Fibroblast of upper back skin (primary cell): ENCODE results near the gene SH2D3A.
A peak's percentile ranks its signal among the peaks of the same experiment; 100 is the strongest.
"Not testable (repeated sequence)": the region's sequence is repeated elsewhere in the genome, so short reads cannot be mapped to it uniquely, and the experiment has no call there.

Experiments used
- DNase-seq: peaks from one replicate; pipeline ENCODE4 v3.0.0-alpha.2; 2013

Gene SH2D3A

DNA sequence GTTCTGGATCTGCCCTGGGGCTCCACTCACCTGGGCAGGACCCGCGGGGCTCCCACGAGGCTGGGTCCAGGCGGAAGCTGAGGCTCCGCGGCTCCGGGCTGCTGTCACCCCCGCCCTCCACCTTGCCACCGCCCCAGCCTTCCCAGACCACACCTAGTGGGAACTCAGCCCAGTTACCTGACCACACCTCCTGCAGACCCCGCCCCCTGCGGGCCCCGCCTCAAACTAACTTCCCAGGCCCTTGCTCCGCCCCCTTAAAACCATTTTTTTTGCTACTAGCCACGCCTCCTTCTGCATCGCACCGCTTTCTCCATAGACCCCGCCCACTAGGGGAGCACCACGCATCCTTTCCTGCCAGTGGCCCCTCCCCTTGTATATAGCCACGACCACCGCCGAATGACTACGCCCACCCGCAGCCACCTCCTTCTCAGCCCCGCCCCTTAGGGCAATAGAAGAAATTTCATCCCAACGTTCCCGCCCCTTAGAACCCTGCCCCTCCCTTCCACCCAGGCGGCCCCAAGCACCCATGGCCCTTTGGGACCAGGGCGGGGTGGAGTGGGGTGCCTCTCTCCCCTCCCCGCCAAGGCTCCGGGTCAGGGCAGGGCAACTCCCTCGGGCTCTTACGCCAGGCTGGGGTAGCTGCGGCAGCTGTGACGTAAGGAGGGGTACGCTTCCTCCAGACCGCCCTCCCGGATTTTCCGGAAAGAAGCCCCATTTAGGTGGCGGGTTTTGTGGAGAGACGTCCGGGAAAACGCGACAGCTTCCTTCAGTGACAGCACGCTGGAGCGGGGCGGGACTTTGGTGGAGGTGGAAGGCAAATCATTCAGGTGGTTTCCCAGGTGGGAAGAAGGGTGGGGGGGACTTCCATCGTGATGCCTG lies at the start of gene SH2D3A:
Gene SH2D3A (minus strand): TSS at position 79 of the 879 bp plus-strand sequence. CDS start 3,687 bp downstream, outside the sequence.
- no peak for DNase-seq

DNA sequence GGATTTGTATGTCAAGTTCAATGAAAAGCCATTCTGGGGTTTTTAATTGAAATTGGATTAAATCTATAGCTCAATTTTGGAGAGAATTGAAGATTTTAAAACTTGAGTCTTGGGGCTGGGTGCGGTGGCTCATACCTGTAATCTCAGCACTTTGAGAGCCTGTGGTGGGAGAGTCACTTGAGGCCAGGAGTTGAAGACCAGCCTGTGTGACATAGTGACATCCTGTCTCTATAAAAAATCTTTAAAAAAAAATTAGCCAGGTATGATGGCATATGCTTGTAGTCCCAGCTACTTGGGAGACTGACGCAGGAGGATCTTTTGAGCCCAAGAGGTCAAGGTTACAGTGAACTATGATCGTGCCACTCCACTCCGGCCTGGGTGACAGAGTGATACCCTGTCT lies 46.4 kb upstream of the SH2D3A start:
- DNase-seq, result no peak

DNA sequence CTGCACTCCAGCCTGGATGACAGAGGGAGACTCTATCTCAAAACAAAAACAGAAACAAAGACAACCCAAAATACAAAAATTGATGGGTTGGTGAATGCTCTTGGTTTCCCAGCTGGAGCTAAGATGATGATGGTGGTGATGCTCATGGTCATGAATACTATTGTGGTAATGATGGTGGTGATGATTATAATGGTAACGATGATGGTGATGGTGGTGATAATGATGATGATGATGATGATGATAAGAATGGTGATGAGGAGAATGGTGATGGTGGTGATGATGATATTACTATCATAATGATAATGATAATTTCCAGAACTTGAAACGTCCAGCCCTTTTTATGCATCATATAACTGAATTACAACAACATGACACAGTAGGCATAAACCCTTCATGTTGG lies 45.4 kb upstream of the SH2D3A start:
- no peak for DNase-seq

DNA sequence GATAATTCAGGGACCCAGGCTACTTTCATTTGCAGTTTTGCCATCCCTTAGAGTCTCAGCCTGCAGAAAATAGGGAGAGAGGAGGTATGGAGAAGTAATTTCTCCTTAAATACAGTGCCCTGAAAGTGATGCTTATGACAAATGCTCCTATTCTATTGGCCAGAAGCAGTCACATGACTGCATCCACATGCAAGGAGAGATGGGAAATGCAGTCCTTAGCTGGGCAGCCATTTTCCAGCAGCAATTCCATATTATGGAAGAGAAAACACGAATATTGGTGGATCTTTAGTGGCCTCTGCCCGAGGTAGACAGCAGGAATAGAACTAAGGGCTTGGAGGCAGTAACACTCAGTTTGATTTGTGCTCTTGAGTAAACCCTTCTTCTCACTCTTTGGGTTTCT lies 44.7 kb upstream of the SH2D3A start:
- DNase-seq, result no peak

DNA sequence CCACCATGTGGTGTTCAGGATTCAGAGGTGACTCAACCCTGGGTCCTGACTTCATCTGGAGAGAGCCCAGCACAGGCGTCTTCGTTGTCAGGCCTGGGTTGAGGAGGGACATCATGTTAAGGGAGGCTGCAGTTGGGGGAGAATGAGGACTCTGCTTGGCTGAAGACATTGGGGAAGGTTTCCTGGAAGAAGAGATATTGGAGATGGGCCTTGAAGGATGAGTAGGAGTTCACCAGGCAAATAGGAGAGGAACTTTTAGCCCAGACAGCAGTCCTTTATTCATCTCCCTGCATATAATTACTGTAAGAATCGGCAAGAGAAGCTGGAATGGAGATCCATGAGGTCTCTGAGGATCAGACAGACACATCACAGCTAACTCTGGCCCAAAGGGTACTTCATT lies 44.1 kb upstream of the SH2D3A start:
- no peak for DNase-seq

DNA sequence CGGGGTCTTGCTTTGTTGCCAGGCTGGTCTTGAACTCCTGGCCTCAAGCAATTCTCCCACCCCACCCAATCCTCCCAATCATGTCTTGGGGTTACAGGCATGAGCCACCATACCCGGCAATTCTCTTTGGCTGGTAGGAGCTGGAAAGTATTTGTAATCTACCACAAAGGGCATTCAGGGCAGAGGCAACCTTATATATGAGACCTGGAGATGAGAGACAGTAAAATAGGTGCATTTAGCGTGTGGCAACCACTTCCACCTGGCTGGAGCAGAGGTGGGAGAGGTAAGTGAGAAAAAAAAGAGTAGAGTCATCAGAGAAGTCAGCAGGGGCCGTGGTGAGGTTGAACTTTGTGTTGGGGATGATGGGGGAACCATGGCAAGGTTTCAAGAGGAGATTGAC lies 42.0 kb upstream of the SH2D3A start:
- DNase-seq, result no peak

DNA sequence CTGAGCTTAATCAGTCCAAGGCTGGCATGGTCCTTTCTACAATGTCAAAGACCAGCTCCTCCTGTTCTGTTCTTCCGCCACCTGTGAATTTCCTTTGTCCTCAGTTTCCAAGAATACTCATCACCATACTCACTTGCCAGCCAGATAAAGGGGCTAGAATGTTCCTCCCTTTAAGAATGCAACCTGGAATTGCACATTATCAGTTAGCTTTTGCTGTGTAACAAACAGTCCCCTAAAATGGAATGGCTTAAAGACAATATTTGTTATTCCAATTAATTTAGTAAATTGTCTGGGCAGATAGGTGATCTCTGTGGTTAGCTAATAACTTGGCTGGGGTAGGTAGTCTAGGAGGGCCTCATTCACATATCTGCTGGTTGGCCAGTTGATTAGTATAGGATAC lies 41.3 kb upstream of the SH2D3A start:
- no peak for DNase-seq

DNA sequence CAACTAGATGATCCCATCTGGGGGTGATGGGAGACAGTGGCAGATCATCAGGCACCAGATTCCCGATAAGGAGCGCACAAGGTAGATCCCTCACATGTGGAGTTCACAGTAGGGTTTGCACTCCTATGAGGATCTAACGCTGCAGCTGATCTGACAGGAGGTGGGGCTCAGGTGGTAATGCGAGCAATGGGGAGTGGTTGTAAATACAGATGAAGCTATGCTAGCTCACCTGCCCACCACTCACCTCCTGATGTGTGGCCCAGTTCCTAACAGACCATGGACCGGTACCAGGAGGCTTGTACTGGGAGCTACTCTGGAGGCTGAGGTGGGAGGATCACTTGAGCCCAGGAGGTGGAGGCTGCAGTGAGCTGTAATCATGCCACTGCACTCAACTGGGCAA lies 40.1 kb upstream of the SH2D3A start:
- no peak for DNase-seq

DNA sequence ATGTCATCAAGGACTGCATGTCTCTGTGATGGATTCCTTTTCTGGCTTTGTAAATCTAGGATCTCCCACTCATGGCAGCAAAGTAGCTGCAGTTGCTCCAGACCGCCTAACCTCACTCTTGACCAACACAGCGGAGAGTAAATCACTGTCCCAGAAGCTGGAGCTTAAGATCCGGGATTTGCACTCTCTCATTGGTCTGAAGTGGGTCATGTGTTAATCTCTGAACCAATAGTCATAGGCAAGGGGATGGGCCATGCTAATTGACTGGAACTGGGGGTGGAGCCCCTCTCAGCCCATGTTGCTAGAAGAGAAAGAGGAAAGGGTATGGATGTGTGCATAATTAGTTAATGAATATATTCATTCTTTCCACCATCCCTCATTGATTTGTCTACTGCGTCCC lies 39.3 kb upstream of the SH2D3A start:
- no peak for DNase-seq

DNA sequence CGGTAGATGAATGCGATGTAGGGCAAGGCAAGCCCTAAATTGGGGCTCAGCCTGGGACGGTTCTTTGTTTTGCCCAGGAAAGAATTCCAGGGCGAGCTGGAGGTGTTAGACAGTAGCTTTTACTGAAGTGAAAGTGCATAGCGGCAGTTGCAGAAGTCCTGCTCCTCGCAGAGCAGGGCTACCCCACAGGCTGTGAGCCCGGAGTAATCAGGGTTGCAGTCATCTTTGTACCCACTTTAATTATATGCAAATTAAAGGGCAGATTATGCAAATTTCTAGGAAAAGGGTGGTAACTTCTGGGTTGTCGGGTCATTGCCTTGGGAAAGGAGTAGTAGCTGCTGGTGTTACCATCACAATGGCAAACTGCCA lies 35.8 kb upstream of the SH2D3A start:
- DNase-seq, result no peak

DNA sequence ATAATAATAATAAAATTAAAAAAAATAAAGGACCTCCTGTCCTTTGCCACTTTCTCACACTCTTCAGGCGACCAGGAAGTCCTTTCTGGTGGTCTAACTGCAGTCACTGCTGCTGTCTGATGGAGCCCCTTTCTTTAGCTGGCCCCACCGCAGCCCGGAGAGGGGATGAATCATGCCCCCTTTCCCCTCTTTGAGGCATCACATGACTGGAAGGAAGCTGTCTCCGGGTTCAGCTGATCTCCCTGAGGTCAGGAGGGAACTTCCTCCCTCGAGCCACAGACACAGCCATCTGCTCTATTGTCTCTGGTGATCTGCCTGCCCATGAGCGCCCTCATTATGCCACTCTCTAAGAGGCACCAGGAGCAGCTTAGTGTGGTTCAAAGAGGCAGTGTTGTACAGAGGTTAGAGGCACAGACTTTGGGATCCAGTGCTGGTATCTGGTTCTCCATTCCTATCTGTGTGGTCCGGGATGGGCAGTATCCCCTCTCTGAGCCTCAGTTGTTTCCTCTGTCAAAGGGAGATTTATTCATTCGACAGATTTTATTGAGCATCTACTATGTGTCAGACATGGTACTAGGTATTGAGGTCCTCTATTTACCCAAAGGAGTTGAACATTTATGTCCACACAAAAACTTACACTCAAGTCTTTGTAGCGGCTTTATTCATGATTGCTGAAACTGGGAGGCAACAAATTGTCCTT lies 35.3 kb upstream of the SH2D3A start:
- no peak for DNase-seq

DNA sequence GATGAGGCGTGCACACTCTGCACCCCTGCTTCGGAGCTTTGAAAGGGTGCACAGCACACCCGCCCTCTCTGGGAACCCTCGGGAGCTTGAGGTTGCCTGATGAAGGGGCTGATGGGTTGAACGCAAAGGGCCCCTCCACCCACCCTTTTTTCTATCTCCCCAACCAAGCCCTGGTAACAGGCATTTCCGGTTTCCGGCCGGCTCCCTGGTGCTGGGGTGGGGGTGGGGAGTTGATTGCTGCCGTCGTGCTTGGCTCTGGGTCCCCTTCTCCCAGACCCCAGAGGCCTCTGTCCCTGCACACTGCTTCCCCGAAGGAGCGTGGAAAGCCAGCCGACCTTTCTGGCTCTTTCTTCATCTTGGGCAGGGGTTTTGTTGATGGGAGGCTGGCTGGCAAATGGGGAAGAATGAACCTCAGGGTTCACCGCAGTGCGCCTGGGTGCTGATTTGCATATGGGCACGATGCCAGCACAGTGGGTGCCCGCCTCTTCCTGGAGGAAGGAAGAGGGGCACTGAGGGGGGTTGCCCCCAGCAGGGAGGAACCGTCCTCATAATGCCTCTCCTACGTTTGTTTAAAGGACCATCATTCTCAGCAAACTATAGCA lies 34.4 kb upstream of the SH2D3A start:
- peak; percentile 12 for DNase-seq

DNA sequence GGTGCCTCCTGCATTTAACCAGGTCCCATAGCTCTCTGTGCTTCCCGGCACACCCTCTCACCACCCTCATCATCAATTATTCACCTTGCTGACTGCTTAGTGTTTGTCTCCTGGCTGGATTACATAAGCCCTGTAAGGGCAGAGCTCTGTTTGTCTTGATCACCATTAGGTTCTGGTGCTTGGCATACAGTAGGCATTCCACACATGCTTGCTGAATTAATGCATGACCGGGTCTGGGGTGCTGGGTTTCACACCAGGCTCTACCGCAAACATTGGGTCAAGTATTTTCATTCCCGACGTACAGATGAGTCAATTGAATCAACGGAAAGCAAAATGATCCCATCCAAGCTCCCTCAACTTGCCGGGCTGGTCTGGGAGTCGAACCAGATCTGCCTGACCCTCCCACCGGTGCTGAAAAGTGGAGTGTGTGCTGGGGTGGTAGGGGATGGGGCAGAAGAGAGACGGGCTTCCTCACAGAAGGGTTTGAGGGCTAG lies 33.8 kb upstream of the SH2D3A start:
- peak; percentile 50 for DNase-seq

DNA sequence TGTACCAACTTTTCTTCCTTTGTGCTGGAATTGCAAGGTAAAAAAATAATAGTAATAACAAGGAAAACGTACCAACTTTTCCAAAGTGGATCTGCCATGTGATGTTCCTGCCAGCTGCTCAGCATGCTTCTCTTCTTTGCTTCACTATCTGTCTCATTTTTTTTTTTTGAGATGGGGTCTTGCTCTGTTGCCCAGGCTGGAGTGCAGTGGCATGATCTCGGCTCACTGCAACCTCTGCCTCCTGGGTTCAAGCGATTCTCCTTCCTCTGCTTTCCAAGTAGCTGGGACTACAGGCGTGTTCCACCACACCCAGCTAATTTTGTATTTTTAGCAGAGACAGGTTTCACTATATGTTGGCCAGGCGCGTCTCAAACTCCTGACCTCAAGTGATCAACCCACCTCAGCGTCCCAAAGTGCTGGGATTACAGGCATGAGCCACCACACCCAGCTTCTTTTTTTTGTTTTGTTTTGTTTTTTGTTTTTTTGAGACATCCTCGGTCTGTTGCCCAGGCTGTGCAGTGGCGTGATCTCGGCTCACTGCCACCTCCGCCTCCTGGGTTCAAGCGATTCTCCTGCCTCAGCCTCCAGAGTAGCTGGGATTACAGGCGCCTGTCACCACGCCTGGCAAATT lies 33.0 kb upstream of the SH2D3A start:
- DNase-seq, result not testable (repeated sequence)

DNA sequence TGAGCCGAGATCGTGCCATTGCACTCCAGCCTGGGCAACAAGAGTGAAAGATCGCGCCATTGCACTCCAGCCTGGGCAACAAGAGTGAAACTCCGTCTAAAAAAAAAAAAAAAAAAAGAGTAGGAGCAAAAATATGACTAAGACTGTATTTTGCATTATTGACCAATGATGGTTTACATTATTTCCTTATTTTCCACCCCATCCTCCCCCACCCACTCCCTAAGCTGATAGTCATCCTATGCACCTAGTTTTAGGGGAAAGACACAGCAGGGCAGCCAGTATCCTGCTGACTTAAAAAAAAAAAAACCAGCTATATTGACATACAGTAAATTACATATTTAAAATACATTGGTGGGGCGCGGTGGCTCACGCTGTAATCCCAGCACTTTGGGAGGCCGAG lies 30.4 kb upstream of the SH2D3A start:
- DNase-seq, result no peak

DNA sequence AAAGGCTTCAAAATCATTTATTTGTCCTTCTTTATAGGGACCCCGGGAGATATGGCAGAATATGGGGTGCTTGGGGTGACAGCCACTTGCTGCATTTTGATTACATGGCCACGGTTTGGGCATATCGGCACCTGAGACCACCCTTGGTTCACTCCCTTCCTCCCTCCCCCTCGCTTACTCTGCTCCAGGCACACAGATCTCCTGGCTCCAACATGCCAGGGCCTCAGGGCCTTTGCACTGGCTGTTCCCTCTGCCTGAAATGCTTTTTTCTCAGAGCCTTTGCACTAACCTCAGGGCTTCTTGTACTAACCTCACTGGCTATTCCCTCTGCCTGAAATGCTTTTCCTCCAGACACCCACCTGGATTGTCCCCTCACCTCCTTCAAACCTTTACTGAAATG lies 29.0 kb upstream of the SH2D3A start:
- no peak for DNase-seq

DNA sequence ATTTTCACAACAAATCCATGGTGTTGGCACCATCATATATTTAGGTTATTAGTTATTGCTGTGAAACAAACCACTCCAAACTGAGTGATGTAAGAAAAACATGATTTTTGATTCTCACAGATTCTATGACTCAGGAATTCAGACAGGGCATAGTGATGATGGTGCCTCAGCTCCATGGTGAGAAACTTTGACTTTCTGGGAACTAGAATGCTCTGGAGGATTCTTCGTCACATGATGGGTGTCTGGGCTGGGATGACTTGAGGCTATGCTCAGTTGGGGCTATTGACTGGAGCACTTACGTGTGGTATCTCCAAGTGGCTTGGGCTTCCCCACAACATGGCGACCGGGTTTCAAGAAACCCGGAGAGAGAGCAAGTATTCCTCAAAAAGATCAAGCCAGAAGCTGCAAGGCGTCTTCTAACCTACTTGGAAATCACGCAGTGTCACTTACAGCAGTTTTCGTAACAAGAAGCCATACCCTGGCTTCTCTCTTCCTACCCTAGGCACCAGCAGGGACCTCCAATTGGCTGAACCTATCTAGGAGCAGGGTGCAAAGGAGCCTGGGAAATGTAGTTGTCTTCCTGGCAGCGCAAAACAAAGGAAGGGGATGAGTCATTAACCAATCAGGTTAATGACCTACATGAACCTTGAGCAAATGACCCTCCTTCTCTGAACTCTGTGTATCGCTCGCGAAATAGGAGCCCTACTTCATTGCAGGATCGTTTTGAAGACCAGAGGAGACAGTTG lies 27.6 kb upstream of the SH2D3A start:
- no peak for DNase-seq

DNA sequence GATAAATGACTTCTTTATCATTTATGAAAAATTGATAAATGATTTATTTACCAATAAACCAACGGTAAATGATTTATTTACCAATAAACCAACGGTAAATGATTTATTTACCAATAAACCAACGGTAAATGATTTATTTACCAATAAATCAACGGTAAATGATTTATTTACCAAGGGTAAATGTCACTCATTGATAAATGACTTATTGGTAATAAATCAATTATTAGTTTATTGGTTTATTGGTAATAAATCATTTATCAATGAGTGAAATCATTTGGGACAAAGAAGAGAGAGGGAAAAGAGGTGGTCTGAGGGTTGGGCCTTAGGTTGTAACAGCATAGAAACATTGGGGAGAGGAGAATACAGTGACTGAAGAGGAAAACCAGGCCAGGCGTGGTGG lies 26.7 kb upstream of the SH2D3A start:
- DNase-seq, result no peak

DNA sequence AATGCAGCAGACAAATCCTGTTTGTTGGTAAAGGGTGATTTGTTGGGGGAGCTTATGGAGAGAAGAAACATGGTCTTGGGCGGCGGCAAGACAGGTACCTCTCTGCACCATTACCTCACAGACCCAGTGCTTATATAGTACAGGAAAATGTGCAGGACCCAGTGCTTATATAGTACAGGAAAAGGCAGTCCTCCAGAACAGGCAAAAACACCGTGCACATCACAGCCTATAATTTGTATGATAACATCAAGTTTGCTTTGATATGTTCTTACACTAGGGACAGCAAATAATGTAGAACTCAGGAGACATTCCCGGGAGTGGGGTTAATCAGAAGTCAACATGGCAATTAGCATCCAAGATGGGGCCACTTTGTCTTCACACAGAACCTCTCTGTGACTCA lies 26.2 kb upstream of the SH2D3A start:
- no peak for DNase-seq

DNA sequence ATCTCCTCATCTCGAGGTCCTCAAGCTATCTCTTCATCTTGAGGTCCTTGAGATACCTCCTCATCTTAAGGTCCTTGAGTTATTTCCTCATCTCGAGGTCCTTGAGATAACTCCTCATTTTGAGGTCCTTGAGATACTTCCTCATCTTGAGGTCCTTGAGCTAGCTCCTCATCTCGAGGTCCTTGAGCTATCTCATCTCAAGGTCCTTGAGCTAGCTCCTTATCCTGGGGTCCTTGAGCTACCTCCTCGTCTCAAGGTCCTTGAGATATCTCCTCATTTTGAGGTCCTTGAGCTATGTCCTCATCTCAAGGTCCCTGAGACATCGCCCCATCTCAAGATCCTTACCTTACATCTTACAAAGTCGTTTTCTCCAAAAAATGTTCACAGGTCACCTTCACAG lies 24.0 kb upstream of the SH2D3A start:
- no peak for DNase-seq

DNA sequence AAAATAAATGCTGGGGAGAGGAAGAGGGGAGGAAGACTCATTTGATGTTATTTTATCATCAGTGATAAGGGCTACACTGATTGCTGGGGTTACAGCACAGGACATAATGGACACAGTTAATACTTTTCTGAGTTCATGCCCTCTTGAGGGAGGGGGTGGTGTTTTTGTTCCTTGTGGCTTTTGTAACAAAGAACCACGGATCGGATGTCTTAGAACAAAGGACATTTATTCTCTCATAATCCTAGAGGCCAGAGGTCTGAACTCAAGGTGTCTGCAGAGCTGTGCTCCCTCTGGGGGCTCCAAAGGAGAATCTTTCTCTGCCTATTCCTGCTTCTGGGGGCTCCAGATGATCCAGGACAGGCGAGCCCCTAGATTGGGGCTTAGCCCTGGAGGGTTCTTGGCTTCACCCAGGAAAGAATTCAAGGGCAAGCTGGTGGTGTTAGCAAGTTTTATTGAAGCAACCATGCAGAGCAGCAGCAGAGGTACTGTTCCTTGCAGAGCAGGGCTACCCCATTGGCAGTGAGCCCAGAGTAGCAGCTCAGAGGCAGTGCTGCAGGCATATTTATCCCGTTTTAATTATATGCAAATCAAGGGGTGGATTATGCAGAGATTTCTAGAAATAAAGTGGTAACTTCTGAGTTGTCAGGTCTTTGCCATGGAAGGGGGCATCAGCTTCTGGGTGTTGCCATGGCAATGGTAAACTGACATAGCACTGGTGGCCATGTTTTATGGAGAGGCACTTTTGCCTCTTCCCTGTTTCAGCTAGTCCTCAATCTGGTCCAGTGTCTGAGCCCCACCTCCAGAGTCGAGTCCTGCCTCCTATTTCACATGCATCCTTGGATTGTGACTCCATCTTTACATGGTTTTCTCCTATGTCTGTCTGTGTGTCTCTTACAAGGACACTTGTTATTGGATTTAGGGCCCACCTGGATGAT lies 23.2 kb upstream of the SH2D3A start:
- no peak for DNase-seq

DNA sequence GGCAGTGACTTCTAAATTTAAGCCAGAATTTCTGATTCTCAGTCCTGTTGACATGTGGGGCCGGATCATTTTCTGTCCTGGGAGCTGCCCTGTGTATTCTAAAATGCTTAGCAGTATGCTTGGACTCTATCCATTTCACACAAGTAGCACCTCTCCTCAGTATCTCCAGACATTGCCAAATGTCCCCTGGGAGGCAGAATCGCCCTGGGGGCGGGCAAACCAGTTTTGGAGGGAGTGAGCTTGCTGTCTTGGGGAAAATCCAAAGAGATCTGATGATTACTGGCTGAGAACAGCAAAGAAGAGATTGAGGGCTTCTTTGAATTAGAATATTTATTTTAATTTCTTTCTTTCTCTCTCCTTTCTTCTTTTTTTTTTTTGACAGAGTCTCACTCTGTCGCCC lies 21.7 kb upstream of the SH2D3A start:
- no peak for DNase-seq
